HEK293 (cell line): ENCODE measurements around the gene FTSJ1.

ENCODE experiments used
- CTCF ChIA-PET: fragments of 350-600 bp; formaldehyde crosslinking; extraction: SDS; loops from one replicate; lab custom pipeline; 2021; ENCODE audit warnings: antibody characterized with exemption; lab: Yijun Ruan, JAX
- POLR2A ChIA-PET: fragments of 300-600 bp; formaldehyde crosslinking; extraction: SDS; loops from one replicate; lab custom pipeline; 2020; ENCODE audit warnings: antibody characterized with exemption, inconsistent platforms; lab: Yijun Ruan, JAX
- H3K27ac ChIP-seq: fragments of 200-500 bp; sonication (Bioruptor generic); 2 replicates; pipeline ENCODE4 v1.5.1; 2014; ENCODE audit warnings: low read depth, low read length, control low read depth, inconsistent platforms; ENCODE audit errors: extremely low read depth
- H3K36me3 ChIP-seq, 2 experiments: fragments of 200-500 bp in 1 of 2; sonication (Bioruptor generic) in 1 of 2; 1 replicate in 1 of 2; 2 replicates in 1 of 2; pipeline ENCODE4 v1.5.1; 2014 to 2017; ENCODE audit warnings: inconsistent platforms in 2 of 2, low read length in 2 of 2; ENCODE audit not compliant: control insufficient read depth in 2 of 2, insufficient read depth in 1 of 2
- H3K4me1 ChIP-seq: fragments of 200-500 bp; sonication (Bioruptor generic); 2 replicates; pipeline ENCODE4 v1.5.1; 2014; ENCODE audit warnings: mild to moderate bottlenecking, low read length, inconsistent platforms; ENCODE audit not compliant: control insufficient read depth, insufficient read depth
- H3K4me3 ChIP-seq: 2 replicates; pipeline ENCODE4 v1.5.1; 2011; ENCODE audit warnings: low read depth, mild to moderate bottlenecking, control low read depth, low read length, moderate library complexity
- H3K9me3 ChIP-seq: fragments of 200-500 bp; sonication (Bioruptor generic); 2 replicates; pipeline ENCODE4 v1.5.1; 2014; ENCODE audit warnings: low read depth, low read length, inconsistent platforms; ENCODE audit not compliant: control insufficient read depth, insufficient read depth
- EGR2 ChIP-seq: fragments of 450-650 bp; formaldehyde crosslinking; IDR thresholded peaks from 2 replicates; pipeline ENCODE4 v1.5.1; 2016; ENCODE audit warnings: low read depth, missing biosample characterization, missing genetic modification characterization
- MYNN ChIP-seq: fragments of 450-650 bp; formaldehyde crosslinking; IDR thresholded peaks from 2 replicates; pipeline ENCODE4 v1.5.1; 2016; ENCODE audit warnings: missing biosample characterization, missing genetic modification characterization, borderline replicate concordance
- OSR2 ChIP-seq: fragments of 450-650 bp; formaldehyde crosslinking; IDR thresholded peaks from 2 replicates; pipeline ENCODE4 v1.5.1; 2016; ENCODE audit warnings: missing biosample characterization, missing genetic modification characterization
- SP7 ChIP-seq: fragments of 450-650 bp; formaldehyde crosslinking; IDR thresholded peaks from 2 replicates; pipeline ENCODE4 v1.5.1; 2016; ENCODE audit warnings: missing biosample characterization, missing genetic modification characterization
- TRIM28 ChIP-seq: IDR thresholded peaks from 2 replicates; pipeline ENCODE4 v1.6.1; 2011; ENCODE audit warnings: low read length, control low read depth, borderline replicate concordance
- ZNF114 ChIP-seq: fragments of 450-650 bp; formaldehyde crosslinking; IDR thresholded peaks from 2 replicates; pipeline ENCODE4 v1.5.0; 2017; ENCODE audit warnings: missing biosample characterization, missing genetic modification characterization
- ZNF239 ChIP-seq: fragments of 450-650 bp; formaldehyde crosslinking; IDR thresholded peaks from 2 replicates; pipeline ENCODE4 v1.5.1; 2016; ENCODE audit warnings: missing biosample characterization, missing genetic modification characterization
- ZNF248 ChIP-seq: fragments of 450-650 bp; formaldehyde crosslinking; IDR thresholded peaks from 2 replicates; pipeline ENCODE4 v1.5.1; 2017; ENCODE audit warnings: missing biosample characterization, missing genetic modification characterization
- ZNF501 ChIP-seq: fragments of 450-650 bp; formaldehyde crosslinking; IDR thresholded peaks from 2 replicates; pipeline ENCODE4 v1.5.1; 2016; ENCODE audit warnings: missing biosample characterization, missing genetic modification characterization
- ZNF510 ChIP-seq: fragments of 450-650 bp; formaldehyde crosslinking; IDR thresholded peaks from 2 replicates; pipeline ENCODE4 v1.5.1; 2018; ENCODE audit warnings: mild to moderate bottlenecking, missing genetic modification characterization, missing biosample characterization; ENCODE audit not compliant: insufficient replicate concordance
- ZNF561 ChIP-seq: fragments of 450-650 bp; IDR thresholded peaks from 2 replicates; pipeline ENCODE4 v1.5.1; 2018; ENCODE audit warnings: missing biosample characterization, missing genetic modification characterization, borderline replicate concordance
- ZSCAN23 ChIP-seq: fragments of 450-650 bp; formaldehyde crosslinking; IDR thresholded peaks from 2 replicates; pipeline ENCODE4 v1.5.1; 2016; ENCODE audit warnings: missing biosample characterization, missing genetic modification characterization
- ZSCAN30 ChIP-seq: fragments of 450-650 bp; IDR thresholded peaks from 2 replicates; pipeline ENCODE4 v1.5.1; 2018; ENCODE audit warnings: missing biosample characterization, mild to moderate bottlenecking, missing genetic modification characterization, moderate library complexity
- TF ChIP-seq, protein P1 (sequence below): fragments of 450-650 bp; formaldehyde crosslinking; conservative IDR thresholded peaks from 2 replicates; pipeline ENCODE4 v1.5.1; 2016; ENCODE audit warnings: low read depth, missing biosample characterization, missing genetic modification characterization
- TF ChIP-seq, protein P2 (sequence below): fragments of 450-650 bp; formaldehyde crosslinking; IDR thresholded peaks from 2 replicates; pipeline ENCODE4 v1.5.1; 2017; ENCODE audit warnings: missing biosample characterization, missing genetic modification characterization
- TF ChIP-seq, protein P3 (sequence below): fragments of 450-650 bp; formaldehyde crosslinking; IDR thresholded peaks from 2 replicates; pipeline ENCODE4 v1.5.1; 2016; ENCODE audit warnings: missing biosample characterization, missing genetic modification characterization
- TF ChIP-seq, protein P4 (sequence below): fragments of 450-650 bp; formaldehyde crosslinking; IDR thresholded peaks from 2 replicates; pipeline ENCODE4 v1.5.1; 2016; ENCODE audit warnings: missing biosample characterization, missing genetic modification characterization
- TF ChIP-seq, protein P5 (sequence below): fragments of 450-650 bp; formaldehyde crosslinking; conservative IDR thresholded peaks from 2 replicates; pipeline ENCODE4 v1.5.1; 2016; ENCODE audit warnings: low read depth, missing biosample characterization, missing genetic modification characterization
- TF ChIP-seq, protein P6 (sequence below): fragments of 450-650 bp; formaldehyde crosslinking; IDR thresholded peaks from 2 replicates; pipeline ENCODE4 v1.5.1; 2016; ENCODE audit warnings: missing biosample characterization, missing genetic modification characterization

FTSJ1 gene

DNA sequence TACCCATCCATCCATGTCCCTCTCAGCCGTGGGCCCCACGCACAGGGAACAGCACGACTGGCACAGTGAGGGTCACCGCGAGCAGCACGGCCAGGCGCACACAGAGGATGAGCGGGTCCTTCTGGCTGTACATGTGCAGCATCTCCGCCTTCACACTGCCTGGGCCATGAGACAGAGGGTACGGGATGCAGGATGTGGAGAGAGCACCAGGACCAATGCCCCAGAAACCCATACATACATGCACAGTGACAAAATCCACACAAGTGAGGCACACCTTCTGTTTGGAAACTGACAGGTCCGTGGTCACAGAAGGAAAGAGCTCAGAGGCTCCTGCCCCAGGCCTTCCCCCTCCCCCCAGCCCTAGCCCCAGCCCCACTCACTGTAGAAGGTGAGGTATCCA lies 15.4 kb upstream of the FTSJ1 start:
- POLR2A ChIA-PET, result no interaction called here
- Histone ChIP-seq H3K36me3 (no peaks in the 10 kb centered on the region), H3K9me3 (no peaks in the 10 kb centered on the region), H3K4me3 (no peak overlapping the region), H3K27ac (no peak overlapping the region), H3K4me1 (no peaks in the 10 kb centered on the region)
- CTCF ChIA-PET, result no interaction called here
- TF ChIP-seq ZSCAN23 (tag by site-specific recombination), result no peak
- TF ChIP-seq ZNF239 (tag by site-specific recombination), result no peak
- TF ChIP-seq ZNF114, result no peak
- TF ChIP-seq, protein P1, sequence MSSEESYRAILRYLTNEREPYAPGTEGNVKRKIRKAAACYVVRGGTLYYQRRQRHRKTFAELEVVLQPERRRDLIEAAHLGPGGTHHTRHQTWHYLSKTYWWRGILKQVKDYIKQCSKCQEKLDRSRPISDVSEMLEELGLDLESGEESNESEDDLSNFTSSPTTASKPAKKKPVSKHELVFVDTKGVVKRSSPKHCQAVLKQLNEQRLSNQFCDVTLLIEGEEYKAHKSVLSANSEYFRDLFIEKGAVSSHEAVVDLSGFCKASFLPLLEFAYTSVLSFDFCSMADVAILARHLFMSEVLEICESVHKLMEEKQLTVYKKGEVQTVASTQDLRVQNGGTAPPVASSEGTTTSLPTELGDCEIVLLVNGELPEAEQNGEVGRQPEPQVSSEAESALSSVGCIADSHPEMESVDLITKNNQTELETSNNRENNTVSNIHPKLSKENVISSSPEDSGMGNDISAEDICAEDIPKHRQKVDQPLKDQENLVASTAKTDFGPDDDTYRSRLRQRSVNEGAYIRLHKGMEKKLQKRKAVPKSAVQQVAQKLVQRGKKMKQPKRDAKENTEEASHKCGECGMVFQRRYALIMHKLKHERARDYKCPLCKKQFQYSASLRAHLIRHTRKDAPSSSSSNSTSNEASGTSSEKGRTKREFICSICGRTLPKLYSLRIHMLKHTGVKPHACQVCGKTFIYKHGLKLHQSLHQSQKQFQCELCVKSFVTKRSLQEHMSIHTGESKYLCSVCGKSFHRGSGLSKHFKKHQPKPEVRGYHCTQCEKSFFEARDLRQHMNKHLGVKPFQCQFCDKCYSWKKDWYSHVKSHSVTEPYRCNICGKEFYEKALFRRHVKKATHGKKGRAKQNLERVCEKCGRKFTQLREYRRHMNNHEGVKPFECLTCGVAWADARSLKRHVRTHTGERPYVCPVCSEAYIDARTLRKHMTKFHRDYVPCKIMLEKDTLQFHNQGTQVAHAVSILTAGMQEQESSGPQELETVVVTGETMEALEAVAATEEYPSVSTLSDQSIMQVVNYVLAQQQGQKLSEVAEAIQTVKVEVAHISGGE (tag by site-specific recombination), result no peak
- TF ChIP-seq, protein P2, sequence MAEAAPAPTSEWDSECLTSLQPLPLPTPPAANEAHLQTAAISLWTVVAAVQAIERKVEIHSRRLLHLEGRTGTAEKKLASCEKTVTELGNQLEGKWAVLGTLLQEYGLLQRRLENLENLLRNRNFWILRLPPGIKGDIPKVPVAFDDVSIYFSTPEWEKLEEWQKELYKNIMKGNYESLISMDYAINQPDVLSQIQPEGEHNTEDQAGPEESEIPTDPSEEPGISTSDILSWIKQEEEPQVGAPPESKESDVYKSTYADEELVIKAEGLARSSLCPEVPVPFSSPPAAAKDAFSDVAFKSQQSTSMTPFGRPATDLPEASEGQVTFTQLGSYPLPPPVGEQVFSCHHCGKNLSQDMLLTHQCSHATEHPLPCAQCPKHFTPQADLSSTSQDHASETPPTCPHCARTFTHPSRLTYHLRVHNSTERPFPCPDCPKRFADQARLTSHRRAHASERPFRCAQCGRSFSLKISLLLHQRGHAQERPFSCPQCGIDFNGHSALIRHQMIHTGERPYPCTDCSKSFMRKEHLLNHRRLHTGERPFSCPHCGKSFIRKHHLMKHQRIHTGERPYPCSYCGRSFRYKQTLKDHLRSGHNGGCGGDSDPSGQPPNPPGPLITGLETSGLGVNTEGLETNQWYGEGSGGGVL, result no peak
- TF ChIP-seq, protein P3, sequence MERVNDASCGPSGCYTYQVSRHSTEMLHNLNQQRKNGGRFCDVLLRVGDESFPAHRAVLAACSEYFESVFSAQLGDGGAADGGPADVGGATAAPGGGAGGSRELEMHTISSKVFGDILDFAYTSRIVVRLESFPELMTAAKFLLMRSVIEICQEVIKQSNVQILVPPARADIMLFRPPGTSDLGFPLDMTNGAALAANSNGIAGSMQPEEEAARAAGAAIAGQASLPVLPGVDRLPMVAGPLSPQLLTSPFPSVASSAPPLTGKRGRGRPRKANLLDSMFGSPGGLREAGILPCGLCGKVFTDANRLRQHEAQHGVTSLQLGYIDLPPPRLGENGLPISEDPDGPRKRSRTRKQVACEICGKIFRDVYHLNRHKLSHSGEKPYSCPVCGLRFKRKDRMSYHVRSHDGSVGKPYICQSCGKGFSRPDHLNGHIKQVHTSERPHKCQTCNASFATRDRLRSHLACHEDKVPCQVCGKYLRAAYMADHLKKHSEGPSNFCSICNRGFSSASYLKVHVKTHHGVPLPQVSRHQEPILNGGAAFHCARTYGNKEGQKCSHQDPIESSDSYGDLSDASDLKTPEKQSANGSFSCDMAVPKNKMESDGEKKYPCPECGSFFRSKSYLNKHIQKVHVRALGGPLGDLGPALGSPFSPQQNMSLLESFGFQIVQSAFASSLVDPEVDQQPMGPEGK (tag by site-specific recombination), result no peak
- no peak for TF ChIP-seq ZNF248
- TF ChIP-seq EGR2 (tag by site-specific recombination), result no peak
- TF ChIP-seq ZNF501, result no peak
- TF ChIP-seq SP7 (tag by site-specific recombination), result no peak
- TF ChIP-seq MYNN (tag by site-specific recombination), result no peak
- TF ChIP-seq, protein P4, sequence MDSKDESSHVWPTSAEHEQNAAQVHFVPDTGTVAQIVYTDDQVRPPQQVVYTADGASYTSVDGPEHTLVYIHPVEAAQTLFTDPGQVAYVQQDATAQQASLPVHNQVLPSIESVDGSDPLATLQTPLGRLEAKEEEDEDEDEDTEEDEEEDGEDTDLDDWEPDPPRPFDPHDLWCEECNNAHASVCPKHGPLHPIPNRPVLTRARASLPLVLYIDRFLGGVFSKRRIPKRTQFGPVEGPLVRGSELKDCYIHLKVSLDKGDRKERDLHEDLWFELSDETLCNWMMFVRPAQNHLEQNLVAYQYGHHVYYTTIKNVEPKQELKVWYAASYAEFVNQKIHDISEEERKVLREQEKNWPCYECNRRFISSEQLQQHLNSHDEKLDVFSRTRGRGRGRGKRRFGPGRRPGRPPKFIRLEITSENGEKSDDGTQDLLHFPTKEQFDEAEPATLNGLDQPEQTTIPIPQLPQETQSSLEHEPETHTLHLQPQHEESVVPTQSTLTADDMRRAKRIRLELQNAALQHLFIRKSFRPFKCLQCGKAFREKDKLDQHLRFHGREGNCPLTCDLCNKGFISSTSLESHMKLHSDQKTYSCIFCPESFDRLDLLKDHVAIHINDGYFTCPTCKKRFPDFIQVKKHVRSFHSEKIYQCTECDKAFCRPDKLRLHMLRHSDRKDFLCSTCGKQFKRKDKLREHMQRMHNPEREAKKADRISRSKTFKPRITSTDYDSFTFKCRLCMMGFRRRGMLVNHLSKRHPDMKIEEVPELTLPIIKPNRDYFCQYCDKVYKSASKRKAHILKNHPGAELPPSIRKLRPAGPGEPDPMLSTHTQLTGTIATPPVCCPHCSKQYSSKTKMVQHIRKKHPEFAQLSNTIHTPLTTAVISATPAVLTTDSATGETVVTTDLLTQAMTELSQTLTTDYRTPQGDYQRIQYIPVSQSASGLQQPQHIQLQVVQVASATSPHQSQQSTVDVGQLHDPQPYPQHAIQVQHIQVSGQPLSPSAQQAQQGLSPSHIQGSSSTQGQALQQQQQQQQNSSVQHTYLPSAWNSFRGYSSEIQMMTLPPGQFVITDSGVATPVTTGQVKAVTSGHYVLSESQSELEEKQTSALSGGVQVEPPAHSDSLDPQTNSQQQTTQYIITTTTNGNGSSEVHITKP, result no peak
- TF ChIP-seq TRIM28, result no peak
- TF ChIP-seq OSR2 (tag by site-specific recombination), result no peak
- TF ChIP-seq, protein P5, sequence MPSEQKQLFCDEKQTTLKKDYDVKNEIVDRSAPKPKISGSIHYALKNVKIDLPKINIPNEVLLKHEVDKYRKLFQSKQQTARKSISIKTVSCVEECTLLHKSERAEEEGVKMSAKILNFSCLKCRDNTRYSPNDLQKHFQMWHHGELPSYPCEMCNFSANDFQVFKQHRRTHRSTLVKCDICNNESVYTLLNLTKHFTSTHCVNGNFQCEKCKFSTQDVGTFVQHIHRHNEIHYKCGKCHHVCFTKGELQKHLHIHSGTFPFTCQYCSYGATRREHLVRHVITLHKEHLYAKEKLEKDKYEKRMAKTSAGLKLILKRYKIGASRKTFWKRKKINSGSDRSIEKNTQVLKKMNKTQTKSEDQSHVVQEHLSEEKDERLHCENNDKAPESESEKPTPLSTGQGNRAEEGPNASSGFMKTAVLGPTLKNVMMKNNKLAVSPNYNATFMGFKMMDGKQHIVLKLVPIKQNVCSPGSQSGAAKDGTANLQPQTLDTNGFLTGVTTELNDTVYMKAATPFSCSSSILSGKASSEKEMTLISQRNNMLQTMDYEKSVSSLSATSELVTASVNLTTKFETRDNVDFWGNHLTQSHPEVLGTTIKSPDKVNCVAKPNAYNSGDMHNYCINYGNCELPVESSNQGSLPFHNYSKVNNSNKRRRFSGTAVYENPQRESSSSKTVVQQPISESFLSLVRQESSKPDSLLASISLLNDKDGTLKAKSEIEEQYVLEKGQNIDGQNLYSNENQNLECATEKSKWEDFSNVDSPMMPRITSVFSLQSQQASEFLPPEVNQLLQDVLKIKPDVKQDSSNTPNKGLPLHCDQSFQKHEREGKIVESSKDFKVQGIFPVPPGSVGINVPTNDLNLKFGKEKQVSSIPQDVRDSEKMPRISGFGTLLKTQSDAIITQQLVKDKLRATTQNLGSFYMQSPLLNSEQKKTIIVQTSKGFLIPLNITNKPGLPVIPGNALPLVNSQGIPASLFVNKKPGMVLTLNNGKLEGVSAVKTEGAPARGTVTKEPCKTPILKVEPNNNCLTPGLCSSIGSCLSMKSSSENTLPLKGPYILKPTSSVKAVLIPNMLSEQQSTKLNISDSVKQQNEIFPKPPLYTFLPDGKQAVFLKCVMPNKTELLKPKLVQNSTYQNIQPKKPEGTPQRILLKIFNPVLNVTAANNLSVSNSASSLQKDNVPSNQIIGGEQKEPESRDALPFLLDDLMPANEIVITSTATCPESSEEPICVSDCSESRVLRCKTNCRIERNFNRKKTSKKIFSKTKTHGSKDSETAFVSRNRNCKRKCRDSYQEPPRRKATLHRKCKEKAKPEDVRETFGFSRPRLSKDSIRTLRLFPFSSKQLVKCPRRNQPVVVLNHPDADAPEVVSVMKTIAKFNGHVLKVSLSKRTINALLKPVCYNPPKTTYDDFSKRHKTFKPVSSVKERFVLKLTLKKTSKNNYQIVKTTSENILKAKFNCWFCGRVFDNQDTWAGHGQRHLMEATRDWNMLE, result no peak
- no peak for TF ChIP-seq ZNF561
- TF ChIP-seq ZSCAN30 (tag by site-specific recombination), result no peak
- no peak for TF ChIP-seq ZNF510
- TF ChIP-seq, protein P6, sequence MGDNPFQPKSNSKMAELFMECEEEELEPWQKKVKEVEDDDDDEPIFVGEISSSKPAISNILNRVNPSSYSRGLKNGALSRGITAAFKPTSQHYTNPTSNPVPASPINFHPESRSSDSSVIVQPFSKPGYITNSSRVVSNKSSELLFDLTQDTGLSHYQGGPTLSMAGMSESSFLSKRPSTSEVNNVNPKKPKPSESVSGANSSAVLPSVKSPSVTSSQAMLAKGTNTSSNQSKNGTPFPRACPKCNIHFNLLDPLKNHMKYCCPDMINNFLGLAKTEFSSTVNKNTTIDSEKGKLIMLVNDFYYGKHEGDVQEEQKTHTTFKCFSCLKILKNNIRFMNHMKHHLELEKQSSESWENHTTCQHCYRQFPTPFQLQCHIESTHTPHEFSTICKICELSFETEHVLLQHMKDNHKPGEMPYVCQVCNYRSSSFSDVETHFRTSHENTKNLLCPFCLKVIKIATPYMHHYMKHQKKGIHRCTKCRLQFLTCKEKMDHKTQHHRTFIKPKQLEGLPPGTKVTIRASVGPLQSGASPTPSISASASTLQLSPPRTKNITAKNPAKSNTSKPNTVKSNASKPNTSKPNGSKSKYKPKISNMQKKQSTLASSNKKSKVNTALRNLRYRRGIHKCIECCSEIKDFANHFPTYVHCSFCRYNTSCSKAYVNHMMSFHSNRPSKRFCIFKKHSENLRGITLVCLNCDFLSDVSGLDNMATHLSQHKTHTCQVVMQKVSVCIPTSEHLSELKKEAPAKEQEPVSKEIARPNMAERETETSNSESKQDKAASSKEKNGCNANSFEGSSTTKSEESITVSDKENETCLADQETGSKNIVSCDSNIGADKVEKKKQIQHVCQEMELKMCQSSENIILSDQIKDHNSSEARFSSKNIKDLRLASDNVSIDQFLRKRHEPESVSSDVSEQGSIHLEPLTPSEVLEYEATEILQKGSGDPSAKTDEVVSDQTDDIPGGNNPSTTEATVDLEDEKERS, result no peak
